WTC11 (cell line): Measurements from ENCODE around the gene CBX5. TPM values are rescaled to one million over a fixed set of nuclear protein-coding genes. Genes with fewer than 3 reads are reported as not detected.

Experiments used
- ATAC-seq: fragments of 200-7000 bp; cut with Tn5 transposase; 2 replicates; pipeline ENCODE4 v1.10.0; 2021; ENCODE audit warnings: mild to moderate bottlenecking, moderate library complexity
- CTCF ChIA-PET: fragments of 300-600 bp; sonication (Branson Sonifier 250); formaldehyde crosslinking; loops from one replicate; lab custom pipeline; 2021; ENCODE audit warnings: antibody characterized with exemption; lab: Charles Lee
- POLR2A ChIA-PET: fragments of 350-600 bp; sonication (Branson Sonifier 250); formaldehyde crosslinking; loops from one replicate; lab custom pipeline; 2021; ENCODE audit warnings: antibody characterized with exemption; lab: Charles Lee
- DNase-seq: peaks from one replicate; pipeline ENCODE4 v3.0.0; 2021; ENCODE audit warnings: low spot score
- H3K27ac Mint-ChIP-seq: 2 replicates; pipeline ENCODE4 v1.8.0; 2021; ENCODE audit warnings: mixed read lengths
- H3K27me3 Mint-ChIP-seq: 2 replicates; pipeline ENCODE4 v1.8.0; 2021; ENCODE audit warnings: low read depth, mild to moderate bottlenecking, moderate library complexity, mixed read lengths
- H3K36me3 Mint-ChIP-seq: 2 replicates; pipeline ENCODE4 v1.8.0; 2021; ENCODE audit warnings: mixed read lengths
- H3K4me1 Mint-ChIP-seq: 2 replicates; pipeline ENCODE4 v1.8.0; 2022; ENCODE audit warnings: mixed read lengths
- H3K4me3 Mint-ChIP-seq: 2 replicates; pipeline ENCODE4 v1.8.0; 2021; ENCODE audit warnings: mild to moderate bottlenecking, moderate library complexity, mixed read lengths
- H3K9me3 Mint-ChIP-seq: 2 replicates; pipeline ENCODE4 v1.8.0; 2021; ENCODE audit warnings: mixed read lengths
- CREM ChIP-seq: sonication (generic); formaldehyde crosslinking; IDR thresholded peaks from 2 replicates; pipeline ENCODE4 v1.8.1; 2022; ENCODE audit warnings: mild to moderate bottlenecking, missing genetic modification reagents, moderate library complexity
- JAZF1 ChIP-seq: fragments of 250-450 bp; sonication (Bioruptor Pico); IDR thresholded peaks from 2 replicates; pipeline ENCODE4 v1.9.0; 2021; ENCODE audit warnings: moderate library complexity, mild to moderate bottlenecking, inconsistent platforms
- PRDM15 ChIP-seq: sonication (generic); formaldehyde crosslinking; IDR thresholded peaks from 2 replicates; pipeline ENCODE4 v1.8.0; 2022; ENCODE audit warnings: missing genetic modification reagents
- PRRX2 ChIP-seq: fragments of 250-450 bp; sonication (Bioruptor Pico); IDR thresholded peaks from 2 replicates; pipeline ENCODE4 v1.8.0; 2021; ENCODE audit warnings: mild to moderate bottlenecking
- RORB ChIP-seq: fragments of 250-450 bp; sonication (Bioruptor Pico); IDR thresholded peaks from 2 replicates; pipeline ENCODE4 v1.9.0; 2021; ENCODE audit warnings: mild to moderate bottlenecking
- total RNA-seq: library from RNA; stranded (reverse); gene quantifications from 3 replicates; pipeline ENCODE4 v1.2.3, GENCODE V29; 2021
- TF ChIP-seq, protein P1 (sequence below): sonication (generic); formaldehyde crosslinking; conservative IDR thresholded peaks from 2 replicates; pipeline ENCODE4 v1.8.1; 2023; ENCODE audit warnings: mild to moderate bottlenecking, low read depth, missing genetic modification reagents, moderate library complexity
- TF ChIP-seq, protein P2 (sequence below): fragments of 250-450 bp; sonication (Bioruptor Pico); IDR thresholded peaks from 2 replicates; pipeline ENCODE4 v1.8.0; 2021; ENCODE audit warnings: mild to moderate bottlenecking
- TF ChIP-seq, protein P3 (sequence below): fragments of 200-600 bp; IDR thresholded peaks from 2 replicates; pipeline ENCODE4 v1.8.0; 2022; ENCODE audit warnings: antibody characterized with exemption
- TF ChIP-seq, protein P4 (sequence below): sonication (generic); formaldehyde crosslinking; IDR thresholded peaks from 2 replicates; pipeline ENCODE4 v1.8.1; 2023; ENCODE audit warnings: mild to moderate bottlenecking, moderate library complexity, missing genetic modification reagents

The CBX5 gene
- total RNA-seq, 1 experiment from 2014 or later: 182 TPM

DNA sequence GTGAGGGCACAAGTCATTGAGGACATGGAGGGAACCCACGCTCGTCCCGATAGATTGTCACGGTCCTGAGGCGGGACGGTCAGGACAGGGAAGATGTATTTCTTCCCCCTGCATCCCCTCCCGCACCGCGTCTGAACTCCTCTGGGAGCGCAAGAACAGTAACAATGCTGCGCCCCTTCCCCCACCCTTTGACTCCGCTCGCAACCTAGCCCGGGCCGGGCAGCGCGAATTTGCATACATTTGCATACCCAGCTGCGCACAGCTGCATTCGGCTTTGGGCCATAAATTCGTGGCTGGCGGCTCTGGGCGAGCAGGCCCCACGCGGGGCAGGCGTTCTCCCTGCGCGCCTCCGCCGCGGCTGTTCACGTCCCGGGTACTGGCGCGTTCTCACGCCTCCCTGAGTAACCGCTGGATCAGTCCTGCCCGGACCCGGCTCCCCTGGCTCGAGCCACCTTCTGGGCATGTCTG is 62.1 kb downstream of the CBX5 start (continued):
- TF ChIP-seq, protein P1, sequence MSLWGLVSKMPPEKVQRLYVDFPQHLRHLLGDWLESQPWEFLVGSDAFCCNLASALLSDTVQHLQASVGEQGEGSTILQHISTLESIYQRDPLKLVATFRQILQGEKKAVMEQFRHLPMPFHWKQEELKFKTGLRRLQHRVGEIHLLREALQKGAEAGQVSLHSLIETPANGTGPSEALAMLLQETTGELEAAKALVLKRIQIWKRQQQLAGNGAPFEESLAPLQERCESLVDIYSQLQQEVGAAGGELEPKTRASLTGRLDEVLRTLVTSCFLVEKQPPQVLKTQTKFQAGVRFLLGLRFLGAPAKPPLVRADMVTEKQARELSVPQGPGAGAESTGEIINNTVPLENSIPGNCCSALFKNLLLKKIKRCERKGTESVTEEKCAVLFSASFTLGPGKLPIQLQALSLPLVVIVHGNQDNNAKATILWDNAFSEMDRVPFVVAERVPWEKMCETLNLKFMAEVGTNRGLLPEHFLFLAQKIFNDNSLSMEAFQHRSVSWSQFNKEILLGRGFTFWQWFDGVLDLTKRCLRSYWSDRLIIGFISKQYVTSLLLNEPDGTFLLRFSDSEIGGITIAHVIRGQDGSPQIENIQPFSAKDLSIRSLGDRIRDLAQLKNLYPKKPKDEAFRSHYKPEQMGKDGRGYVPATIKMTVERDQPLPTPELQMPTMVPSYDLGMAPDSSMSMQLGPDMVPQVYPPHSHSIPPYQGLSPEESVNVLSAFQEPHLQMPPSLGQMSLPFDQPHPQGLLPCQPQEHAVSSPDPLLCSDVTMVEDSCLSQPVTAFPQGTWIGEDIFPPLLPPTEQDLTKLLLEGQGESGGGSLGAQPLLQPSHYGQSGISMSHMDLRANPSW (CRISPR knock-in tag): no peak
- TF ChIP-seq, protein P2, sequence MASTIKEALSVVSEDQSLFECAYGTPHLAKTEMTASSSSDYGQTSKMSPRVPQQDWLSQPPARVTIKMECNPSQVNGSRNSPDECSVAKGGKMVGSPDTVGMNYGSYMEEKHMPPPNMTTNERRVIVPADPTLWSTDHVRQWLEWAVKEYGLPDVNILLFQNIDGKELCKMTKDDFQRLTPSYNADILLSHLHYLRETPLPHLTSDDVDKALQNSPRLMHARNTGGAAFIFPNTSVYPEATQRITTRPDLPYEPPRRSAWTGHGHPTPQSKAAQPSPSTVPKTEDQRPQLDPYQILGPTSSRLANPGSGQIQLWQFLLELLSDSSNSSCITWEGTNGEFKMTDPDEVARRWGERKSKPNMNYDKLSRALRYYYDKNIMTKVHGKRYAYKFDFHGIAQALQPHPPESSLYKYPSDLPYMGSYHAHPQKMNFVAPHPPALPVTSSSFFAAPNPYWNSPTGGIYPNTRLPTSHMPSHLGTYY (CRISPR knock-in tag): no peak
- TF ChIP-seq JAZF1 (CRISPR knock-in tag): no peak
- peak; percentile 49; the same call in 1 of the 2 replicates for TF ChIP-seq CREM (CRISPR knock-in tag)
- TF ChIP-seq PRRX2 (CRISPR knock-in tag): no peak
- TF ChIP-seq, protein P3, sequence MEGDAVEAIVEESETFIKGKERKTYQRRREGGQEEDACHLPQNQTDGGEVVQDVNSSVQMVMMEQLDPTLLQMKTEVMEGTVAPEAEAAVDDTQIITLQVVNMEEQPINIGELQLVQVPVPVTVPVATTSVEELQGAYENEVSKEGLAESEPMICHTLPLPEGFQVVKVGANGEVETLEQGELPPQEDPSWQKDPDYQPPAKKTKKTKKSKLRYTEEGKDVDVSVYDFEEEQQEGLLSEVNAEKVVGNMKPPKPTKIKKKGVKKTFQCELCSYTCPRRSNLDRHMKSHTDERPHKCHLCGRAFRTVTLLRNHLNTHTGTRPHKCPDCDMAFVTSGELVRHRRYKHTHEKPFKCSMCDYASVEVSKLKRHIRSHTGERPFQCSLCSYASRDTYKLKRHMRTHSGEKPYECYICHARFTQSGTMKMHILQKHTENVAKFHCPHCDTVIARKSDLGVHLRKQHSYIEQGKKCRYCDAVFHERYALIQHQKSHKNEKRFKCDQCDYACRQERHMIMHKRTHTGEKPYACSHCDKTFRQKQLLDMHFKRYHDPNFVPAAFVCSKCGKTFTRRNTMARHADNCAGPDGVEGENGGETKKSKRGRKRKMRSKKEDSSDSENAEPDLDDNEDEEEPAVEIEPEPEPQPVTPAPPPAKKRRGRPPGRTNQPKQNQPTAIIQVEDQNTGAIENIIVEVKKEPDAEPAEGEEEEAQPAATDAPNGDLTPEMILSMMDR: no peak

DNA sequence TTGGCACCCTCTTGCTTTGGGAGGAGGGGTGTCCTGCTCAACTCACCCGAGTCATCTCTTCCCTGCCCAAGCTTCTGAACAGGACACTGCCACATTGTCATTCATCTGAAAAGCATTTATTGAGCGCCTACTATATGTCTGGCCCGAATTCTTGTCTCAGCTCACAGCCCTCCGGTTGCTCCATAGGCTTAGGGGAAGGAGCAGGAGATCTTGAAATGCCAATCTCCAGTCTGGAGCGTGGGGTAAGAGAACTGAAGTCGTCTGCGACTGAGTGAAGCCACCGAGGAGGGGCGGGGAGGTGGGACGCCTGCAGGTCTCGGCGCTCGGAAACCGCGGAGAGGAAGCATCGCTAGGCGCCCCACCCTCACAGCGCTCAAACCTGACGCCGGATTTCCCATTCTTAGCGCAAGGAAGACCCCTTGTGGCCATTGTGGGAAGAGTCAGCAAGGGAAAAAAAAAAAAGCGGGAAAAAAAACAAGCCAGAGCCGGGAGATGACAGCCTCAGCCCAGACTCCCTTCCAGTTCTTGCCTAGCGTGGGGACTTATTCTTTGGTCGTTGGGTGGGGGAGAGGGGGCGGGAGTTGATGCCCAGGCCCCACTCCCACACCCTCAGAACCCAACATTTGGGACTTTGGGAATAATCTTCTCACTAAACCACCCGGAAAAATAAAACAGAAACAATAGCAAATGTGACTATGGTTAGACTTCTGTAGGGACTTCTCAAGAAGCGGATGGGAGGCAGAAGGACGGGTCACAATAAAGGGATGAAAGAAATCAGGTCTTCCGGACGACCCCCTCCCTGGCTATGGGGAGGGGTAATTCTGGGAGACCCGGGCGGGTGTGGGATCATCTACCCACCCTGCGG is 62.9 kb downstream of the CBX5 start:
- Mint-ChIP-seq H3K4me1 (peaks cover 33% of the 10 kb centered on the region), H3K9me3 (no peaks in the 10 kb centered on the region), H3K4me3 (peak overlapping the region; percentile 75), H3K27ac (peak overlapping the region; percentile 57), H3K36me3 (no peaks in the 10 kb centered on the region), H3K27me3 (peaks cover 59% of the 10 kb centered on the region)
- POLR2A ChIA-PET: interaction anchor here (0.6 to 1.7 kb wide), 3 partner anchors 12 to 63 kb away, joined by 3 to 7 read pairs (median 7); partner anchors contain the start of genes CBX5 and HNRNPA1
- CTCF ChIA-PET: interaction anchor here (0.5 to 4.8 kb wide), 47 partner anchors 9 to 1908 kb away, joined by 3 to 65 read pairs (median 5); partner anchors contain the start of genes CBX5, COPZ1, HNRNPA1 and HOXC10
- TF ChIP-seq RORB (CRISPR knock-in tag) (no peak), PRDM15 (CRISPR knock-in tag) (no peak; the same call in 1 of the 2 replicates), JAZF1 (CRISPR knock-in tag) (no peak)
- TF ChIP-seq, protein P4, sequence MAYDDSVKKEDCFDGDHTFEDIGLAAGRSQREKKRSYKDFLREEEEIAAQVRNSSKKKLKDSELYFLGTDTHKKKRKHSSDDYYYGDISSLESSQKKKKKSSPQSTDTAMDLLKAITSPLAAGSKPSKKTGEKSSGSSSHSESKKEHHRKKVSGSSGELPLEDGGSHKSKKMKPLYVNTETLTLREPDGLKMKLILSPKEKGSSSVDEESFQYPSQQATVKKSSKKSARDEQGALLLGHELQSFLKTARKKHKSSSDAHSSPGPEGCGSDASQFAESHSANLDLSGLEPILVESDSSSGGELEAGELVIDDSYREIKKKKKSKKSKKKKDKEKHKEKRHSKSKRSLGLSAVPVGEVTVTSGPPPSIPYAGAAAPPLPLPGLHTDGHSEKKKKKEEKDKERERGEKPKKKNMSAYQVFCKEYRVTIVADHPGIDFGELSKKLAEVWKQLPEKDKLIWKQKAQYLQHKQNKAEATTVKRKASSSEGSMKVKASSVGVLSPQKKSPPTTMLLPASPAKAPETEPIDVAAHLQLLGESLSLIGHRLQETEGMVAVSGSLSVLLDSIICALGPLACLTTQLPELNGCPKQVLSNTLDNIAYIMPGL (CRISPR knock-in tag): 0 out of 2 replicates have a peak, but pooled peaks have one; percentile 24
- TF ChIP-seq, protein P3: peak; percentile 49; the same call in 1 of the 2 replicates
- DNase-seq (peak; percentile 86), ATAC-seq (peak; percentile 34)
